Spinal cord (tissue), 10 donors: ENCODE data around the gene PDGFRB. TPM values are rescaled to one million over a fixed set of nuclear protein-coding genes. Genes with fewer than 3 reads are reported as not detected.
A peak's percentile ranks its signal among the peaks of the same experiment; 100 is the strongest.

ENCODE experiments used
- DNase-seq, 6 donors: peaks; one replicate each; pipeline versions ENCODE4 v3.0.0 to v3.0.0-alpha.2; 2013 to 2015; ENCODE audit warnings: low spot score in 6 of 6, low read depth in 4 of 6
- H3K27ac ChIP-seq: one replicate; pipeline ENCODE4 v1.5.1; 2013; ENCODE audit warnings: low read depth, low read length, control low read depth
- H3K27me3 ChIP-seq: one replicate; pipeline ENCODE4 v1.6.1; 2013; ENCODE audit warnings: low read length; ENCODE audit not compliant: control insufficient read depth, insufficient read depth
- H3K36me3 ChIP-seq: one replicate; pipeline ENCODE4 v1.6.1; 2013; ENCODE audit warnings: low read length; ENCODE audit not compliant: control insufficient read depth, insufficient read depth
- H3K4me1 ChIP-seq: one replicate; pipeline ENCODE4 v1.6.1; 2013; ENCODE audit warnings: low read length; ENCODE audit not compliant: control insufficient read depth, insufficient read depth
- H3K4me3 ChIP-seq: one replicate; pipeline ENCODE4 v1.5.1; 2013; ENCODE audit warnings: low read depth, low read length, control low read depth
- H3K9me3 ChIP-seq: one replicate; pipeline ENCODE4 v1.6.1; 2013; ENCODE audit warnings: low read length; ENCODE audit not compliant: control insufficient read depth, insufficient read depth
- WGBS: methylation state at CpG from one replicate; pipeline ENCODE4 v1.1.5; 2013; ENCODE audit warnings: missing lambda C conversion rate; ENCODE audit not compliant: insufficient coverage; 5-methylcytosine and 5-hydroxymethylcytosine counted together
- polyA plus RNA-seq, 2 donors: library from polyadenylated mRNA; unstranded; fragments of 120-200 nt; gene quantifications; one replicate each; pipeline ENCODE4 v1.2.1, GENCODE V29; 2013; ENCODE audit not compliant: insufficient read length in 2 of 2
- total RNA-seq, 2 donors: library from RNA; depleted of rRNA in 1 of 2; stranded (reverse); fragments of 120-200 nt in 1 of 2; fragments of >200 nt in 1 of 2; gene quantifications; one replicate each; pipeline versions ENCODE4 v1.2.3 to v1.2.4, GENCODE V29; 2013 to 2014
- donor health status: healthy.

PDGFRB gene
- total and polyA plus RNA-seq, 4 donors = 53.0 to 121 (median 85.2) TPM

- DNase-seq = no peak
These were observed 7.3 kb downstream of the PDGFRB start for GRCh38 chr5:150148117-150148927.

GRCh38 chr5:150147670-150148069 lies 8.0 kb downstream of the PDGFRB start:
- peak overlapping the region; percentile 92 for H3K27ac ChIP-seq
- no peaks in the 10 kb centered on the region for H3K9me3 ChIP-seq
- 33% methylated on average over 1 of the region's 7 CpGs for WGBS
- no peak overlapping the region for H3K4me3 ChIP-seq
- no peaks in the 10 kb centered on the region for H3K36me3 ChIP-seq
- peaks cover 88% of the 10 kb centered on the region for H3K4me1 ChIP-seq
- DNase-seq = peak in 2 of 6 donors; percentile 64 to 68
- H3K27me3 ChIP-seq = no peaks in the 10 kb centered on the region

More at GRCh38 chr5:150148117-150148927, 7.3 kb downstream of the PDGFRB start:
- H3K4me3 ChIP-seq = no peak overlapping the region
- no peaks in the 10 kb centered on the region for H3K9me3 ChIP-seq
- H3K4me1 ChIP-seq = peaks cover 92% of the 10 kb centered on the region
- WGBS = 80% methylated on average over 10 of the region's 11 CpGs
- H3K27ac ChIP-seq = peak overlapping the region; percentile 92
- no peaks in the 10 kb centered on the region for H3K36me3 ChIP-seq
- no peaks in the 10 kb centered on the region for H3K27me3 ChIP-seq

- peaks cover 86% of the 10 kb centered on the region for H3K4me1 ChIP-seq
- no peaks in the 10 kb centered on the region for H3K27me3 ChIP-seq
- WGBS = 30% methylated on average over 9 of the region's 14 CpGs
These were observed 8.6 kb downstream of the PDGFRB start for GRCh38 chr5:150146862-150147601.

GRCh38 chr5:150146235-150146634 lies 9.4 kb downstream of the PDGFRB start:
- DNase-seq = no peak
- 86% methylated on average over 2 of the region's 5 CpGs for WGBS
- H3K27ac ChIP-seq = peak overlapping the region; percentile 92

More at GRCh38 chr5:150146862-150147601, 8.6 kb downstream of the PDGFRB start:
- peak in 5 of 6 donors; percentile 69 to 97 (median 76) for DNase-seq
- Histone ChIP-seq H3K36me3 (peaks cover 1% of the 10 kb centered on the region), H3K9me3 (no peaks in the 10 kb centered on the region), H3K27ac (peak overlapping the region; percentile 92), H3K4me3 (no peak overlapping the region)

GRCh38 chr5:150144879-150145278 lies 10.8 kb downstream of the PDGFRB start:
- H3K9me3 ChIP-seq = no peaks in the 10 kb centered on the region
- WGBS = 90% methylated on average over 1 of the region's 4 CpGs
- no peak overlapping the region for H3K4me3 ChIP-seq
- peaks cover 5% of the 10 kb centered on the region for H3K36me3 ChIP-seq
- peak overlapping the region; percentile 92 for H3K27ac ChIP-seq
- H3K27me3 ChIP-seq = no peaks in the 10 kb centered on the region
- H3K4me1 ChIP-seq = peaks cover 86% of the 10 kb centered on the region
- DNase-seq = no peak

More at GRCh38 chr5:150146235-150146634, 9.4 kb downstream of the PDGFRB start:
- Histone ChIP-seq H3K36me3 (peaks cover 5% of the 10 kb centered on the region), H3K27me3 (no peaks in the 10 kb centered on the region), H3K4me1 (peaks cover 86% of the 10 kb centered on the region), H3K9me3 (no peaks in the 10 kb centered on the region), H3K4me3 (no peak overlapping the region)

- Histone ChIP-seq H3K27me3 (no peaks in the 10 kb centered on the region), H3K27ac (peak overlapping the region; percentile 92), H3K9me3 (no peaks in the 10 kb centered on the region), H3K4me1 (peaks cover 87% of the 10 kb centered on the region), H3K4me3 (no peak overlapping the region), H3K36me3 (peaks cover 5% of the 10 kb centered on the region)
- 23% methylated on average over 8 of the region's 14 CpGs for WGBS
- peak in 2 of 6 donors; percentile 52 to 59 for DNase-seq
These were observed 11.3 kb downstream of the PDGFRB start for GRCh38 chr5:150144246-150144801.

- Histone ChIP-seq H3K4me3 (no peak overlapping the region), H3K27me3 (no peaks in the 10 kb centered on the region), H3K4me1 (peaks cover 88% of the 10 kb centered on the region), H3K36me3 (peaks cover 5% of the 10 kb centered on the region), H3K27ac (peak overlapping the region; percentile 92), H3K9me3 (no peaks in the 10 kb centered on the region)
- no peak for DNase-seq
- 46% methylated on average over 16 of the region's 20 CpGs for WGBS
These were observed 12.0 kb downstream of the PDGFRB start for GRCh38 chr5:150143350-150144245.

- no peak for DNase-seq
- H3K9me3 ChIP-seq = no peaks in the 10 kb centered on the region
- peaks cover 88% of the 10 kb centered on the region for H3K4me1 ChIP-seq
- peaks cover 5% of the 10 kb centered on the region for H3K36me3 ChIP-seq
- H3K27me3 ChIP-seq = no peaks in the 10 kb centered on the region
- peak overlapping the region; percentile 92 for H3K27ac ChIP-seq
- H3K4me3 ChIP-seq = no peak overlapping the region
- no CpG with 5 or more reads among the region's 4 CpGs for WGBS
These were observed 12.7 kb downstream of the PDGFRB start for GRCh38 chr5:150142959-150143349.
